HepG2 (cell line): ENCODE measurements around the gene TIAM2. TPM values are rescaled to one million over a fixed set of nuclear protein-coding genes. Genes with fewer than 3 reads are reported as not detected.

ENCODE experiments used
- ATAC-seq: fragments of 200-7000 bp; cut with Tn5 transposase; 3 replicates; pipeline ENCODE4 v1.9.1; 2020; ENCODE audit warnings: mild to moderate bottlenecking, moderate library complexity
- BruUV-seq: library from RNA; stranded (reverse); fragments of 400-500 nt; replicated peaks from 2 replicates; lab custom pipeline; 2021; lab: Mats Ljungman, UMichigan
- CTCF ChIA-PET: fragments of 300-600 bp; formaldehyde crosslinking; extraction: SDS; loops from one replicate; lab custom pipeline; 2021; ENCODE audit warnings: low total read pairs, inconsistent platforms, low intra/inter-chr PET ratio; lab: Yijun Ruan, JAX
- POLR2A ChIA-PET: fragments of 350-600 bp; sonication (Branson Sonifier 250); formaldehyde crosslinking; loops from one replicate; lab custom pipeline; 2020; ENCODE audit warnings: antibody characterized with exemption, inconsistent platforms; lab: Yijun Ruan, JAX
- DNase-seq: peaks from one replicate; pipeline ENCODE4 v3.0.0-alpha.2; 2015; ENCODE audit warnings: low spot score
- FAIRE-seq: peaks from 3 replicates; lab custom pipeline; 2011; peaks lifted over from hg19 to GRCh38; lab: Jason Lieb, UNC
- H2AFZ ChIP-seq: one replicate; pipeline ENCODE4 v1.6.1; 2011; ENCODE audit warnings: low read length, inconsistent platforms
- H3K27ac ChIP-seq: fragments of 300-600 bp; 3 replicates; pipeline ENCODE4 v1.8.0; 2011; ENCODE audit warnings: mixed run types, mild to moderate bottlenecking, mixed read lengths, low read length, inconsistent platforms; ENCODE audit not compliant: insufficient read depth; ENCODE audit errors: extremely low read length
- H3K27me3 ChIP-seq, 2 experiments: fragments of 200-600 bp in 1 of 2; 2 replicates in 1 of 2; 3 replicates in 1 of 2; pipeline versions ENCODE4 v1.6.0 to v1.8.0; 2011; ENCODE audit warnings: low read length in 2 of 2, mild to moderate bottlenecking in 2 of 2, moderate library complexity in 2 of 2, inconsistent platforms in 1 of 2; ENCODE audit not compliant: insufficient read depth in 2 of 2, control insufficient read depth in 1 of 2
- H3K36me3 ChIP-seq, 2 experiments: fragments of 200-600 bp in 1 of 2; replicated peaks in 1 of 2; 2 replicates in 1 of 2; 3 replicates in 1 of 2; pipeline versions ENCODE4 v1.5.1 to v1.8.0; 2011; ENCODE audit warnings: low read length in 2 of 2, inconsistent platforms in 1 of 2; ENCODE audit not compliant: insufficient read depth in 2 of 2, control insufficient read depth in 1 of 2
- H3K4me1 ChIP-seq: 2 replicates; pipeline ENCODE4 v1.5.1; 2012; ENCODE audit warnings: low read length, inconsistent platforms; ENCODE audit not compliant: insufficient read depth
- H3K4me2 ChIP-seq: 2 replicates; pipeline ENCODE4 v1.6.0; 2011; ENCODE audit warnings: low read depth, low read length, inconsistent platforms
- H3K4me3 ChIP-seq, 3 experiments: fragments of 200-600 bp in 1 of 3; sonication (generic), shearing (Covaris generic) in 1 of 3; replicated peaks in 1 of 3; 2 replicates each; pipeline ENCODE4 v1.5.1; 2011 to 2016; ENCODE audit warnings: low read length in 3 of 3, inconsistent platforms in 2 of 3, low read depth in 2 of 3, mild to moderate bottlenecking in 2 of 3, control low read depth in 1 of 3, mixed read lengths in 1 of 3; ENCODE audit not compliant: insufficient read depth in 1 of 3
- H3K79me2 ChIP-seq: one replicate; pipeline ENCODE4 v1.6.1; 2011; ENCODE audit warnings: low read length, inconsistent platforms; ENCODE audit not compliant: insufficient read depth
- H3K9ac ChIP-seq: 2 replicates; pipeline ENCODE4 v1.6.0; 2011; ENCODE audit warnings: mild to moderate bottlenecking, low read depth, low read length, inconsistent platforms; ENCODE audit not compliant: insufficient read depth
- H3K9me3 ChIP-seq: 2 replicates; pipeline ENCODE4 v1.5.1; 2012; ENCODE audit warnings: mild to moderate bottlenecking, low read length
- H4K20me1 ChIP-seq: 2 replicates; pipeline ENCODE4 v1.6.0; 2011; ENCODE audit warnings: inconsistent platforms, mild to moderate bottlenecking, low read length, moderate library complexity; ENCODE audit not compliant: insufficient read depth
- CTCF ChIP-seq: sonication (generic); formaldehyde crosslinking; IDR thresholded peaks from 2 replicates; pipeline ENCODE4 v1.5.0; 2020; ENCODE audit warnings: mild to moderate bottlenecking, missing genetic modification reagents, moderate library complexity
- FOXP1 ChIP-seq, 2 experiments: fragments of 450-650 bp in 1 of 2; IDR thresholded peaks; 2 replicates each; pipeline ENCODE4 v1.6.1; 2017 to 2018; ENCODE audit warnings: antibody characterized with exemption in 1 of 2
- KDM1A ChIP-seq: IDR thresholded peaks from 2 replicates; pipeline ENCODE4 v1.6.1; 2016; ENCODE audit warnings: missing compliant biosample characterization
- KDM2A ChIP-seq: sonication (generic); formaldehyde crosslinking; IDR thresholded peaks from 2 replicates; pipeline ENCODE4 v1.4.0; 2020; ENCODE audit warnings: low read depth, missing genetic modification reagents, borderline replicate concordance
- KDM5B ChIP-seq: sonication (generic); formaldehyde crosslinking; IDR thresholded peaks from 2 replicates; pipeline ENCODE4 v1.4.0; 2020; ENCODE audit warnings: missing genetic modification reagents, mild to moderate bottlenecking, borderline replicate concordance
- MYNN ChIP-seq: sonication (generic); formaldehyde crosslinking; IDR thresholded peaks from 2 replicates; pipeline ENCODE4 v1.4.0; 2020; ENCODE audit warnings: mild to moderate bottlenecking, low read depth, missing genetic modification reagents
- ZBTB20 ChIP-seq: sonication (generic); formaldehyde crosslinking; IDR thresholded peaks from 2 replicates; pipeline ENCODE4 v1.8.1; 2023; ENCODE audit warnings: missing genetic modification reagents, low read depth, mild to moderate bottlenecking, borderline replicate concordance
- ZBTB3 ChIP-seq: sonication (generic); formaldehyde crosslinking; IDR thresholded peaks from 2 replicates; pipeline ENCODE4 v1.4.0; 2020; ENCODE audit warnings: low read depth, mild to moderate bottlenecking, moderate library complexity, missing genetic modification reagents, borderline replicate concordance
- ZNF18 ChIP-seq: sonication (generic); formaldehyde crosslinking; IDR thresholded peaks from 2 replicates; pipeline ENCODE4 v1.8.0; 2022; ENCODE audit warnings: mild to moderate bottlenecking, missing genetic modification reagents; ENCODE audit not compliant: insufficient replicate concordance
- ZNF234 ChIP-seq: sonication (generic); formaldehyde crosslinking; conservative IDR thresholded peaks from 2 replicates; pipeline ENCODE4 v1.5.1; 2020; ENCODE audit warnings: mild to moderate bottlenecking, missing genetic modification reagents
- ZNF253 ChIP-seq: sonication (generic); formaldehyde crosslinking; IDR thresholded peaks from 2 replicates; pipeline ENCODE4 v1.8.0; 2022; ENCODE audit warnings: mild to moderate bottlenecking, missing genetic modification reagents, borderline replicate concordance
- ZNF280D ChIP-seq: sonication (generic); formaldehyde crosslinking; IDR thresholded peaks from 2 replicates; pipeline ENCODE4 v1.5.1; 2020; ENCODE audit warnings: mild to moderate bottlenecking, missing genetic modification reagents
- ZNF432 ChIP-seq: sonication (generic); formaldehyde crosslinking; IDR thresholded peaks from 2 replicates; pipeline ENCODE4 v1.5.0; 2020; ENCODE audit warnings: missing genetic modification reagents, mild to moderate bottlenecking, borderline replicate concordance
- ZNF503 ChIP-seq: sonication (generic); formaldehyde crosslinking; IDR thresholded peaks from 2 replicates; pipeline ENCODE4 v1.4.0; 2020; ENCODE audit warnings: missing genetic modification reagents
- ZNF644 ChIP-seq: IDR thresholded peaks from 2 replicates; pipeline ENCODE4 v1.6.1; 2016; ENCODE audit warnings: low read depth
- WGBS: methylation state at CpG from one replicate; pipeline ENCODE4 v1.1.6; 2017; ENCODE audit warnings: low lambda C conversion rate; 5-methylcytosine and 5-hydroxymethylcytosine counted together
- in situ Hi-C: cut with HindIII; loops from 2 replicates; pipeline ENCODE4 v1.10.0; 2017; ENCODE audit warnings: low pct_unique_long_range_greater_than_20kb; ENCODE audit not compliant: extremely low pct_ligation_motif_present
- intact Hi-C: fragments of 100-400 bp; cut with micrococcal nuclease; formaldehyde crosslinking; loops from one replicate; pipeline ENCODE4 v1.10.0; 2022; ENCODE audit not compliant: unreplicated experiment
- polyA plus RNA-seq, 8 experiments: library from polyadenylated mRNA; depleted of rRNA in 3 of 8; stranded (reverse) in 7 of 8; unstranded in 1 of 8; fragments of >200 nt; fragmentation: Illumina TruSeq in 4 of 8; extraction: Trizol in 4 of 8; gene quantifications; 2 replicates each; pipeline versions ENCODE4 v1.2.1 to v1.2.3, GENCODE V29; 2011 to 2016; ENCODE audit warnings: low read depth in 4 of 8, missing spikeins in 1 of 8, mixed read lengths in 1 of 8; ENCODE audit not compliant: insufficient read depth in 1 of 8
- total RNA-seq, 5 experiments: library from RNA; depleted of rRNA; stranded (reverse); fragments of >200 nt; fragmentation: Illumina TruSeq; extraction: Trizol; gene quantifications; 2 replicates each; pipeline ENCODE4 v1.2.3, GENCODE V29; 2016; ENCODE audit warnings: low read depth in 1 of 5

TIAM2 gene
- total and polyA plus RNA-seq, 2 of the 13 experiments (the other 11 are each of a cell fraction or from before 2014, with no cell fraction given) = 4.1 to 4.5 TPM

- FAIRE-seq (no peak), ATAC-seq (no peak), DNase-seq (no peak)
- no TSS peak for BruUV-seq
- no peak overlapping the region for H2AFZ ChIP-seq
- H3K79me2 ChIP-seq = no peaks in the 10 kb centered on the region
- 84% methylated on average over 2 of the region's 2 CpGs for WGBS
- H3K9ac ChIP-seq = no peak overlapping the region
- no peaks in the 10 kb centered on the region for H3K36me3 ChIP-seq
- H3K4me1 ChIP-seq = peaks cover 26% of the 10 kb centered on the region
- no peaks in the 10 kb centered on the region for H4K20me1 ChIP-seq
- in situ Hi-C loops = no loop called here
- H3K4me3 ChIP-seq = no peak overlapping the region
- CTCF ChIA-PET = no interaction called here
- intact Hi-C loops = loop anchor here (5.0 kb wide), 1 partner anchor 39 kb away; no protein-coding TSS in a partner anchor
- no peaks in the 10 kb centered on the region for H3K9me3 ChIP-seq
- no peak overlapping the region for H3K27ac ChIP-seq
- POLR2A ChIA-PET = no interaction called here
- H3K27me3 ChIP-seq = no peaks in the 10 kb centered on the region
- no peak overlapping the region for H3K4me2 ChIP-seq
- no peak for TF ChIP-seq ZNF280D (CRISPR knock-in tag)
- TF ChIP-seq ZBTB20 (CRISPR knock-in tag) = no peak
- no peak for TF ChIP-seq KDM5B (CRISPR knock-in tag)
- TF ChIP-seq MYNN (CRISPR knock-in tag) = no peak
- no peak for TF ChIP-seq CTCF (CRISPR knock-in tag)
- no peak for TF ChIP-seq ZBTB3 (CRISPR knock-in tag)
- no peak for TF ChIP-seq ZNF432
- TF ChIP-seq KDM2A (CRISPR knock-in tag) = no peak
- TF ChIP-seq ZNF253 (CRISPR knock-in tag) = no peak
- no peak for TF ChIP-seq KDM1A (CRISPR knock-in tag)
- TF ChIP-seq ZNF503 (CRISPR knock-in tag) = no peak
- TF ChIP-seq FOXP1 (IDR thresholded peaks at IDR 0.05) = no peak
- no peak for TF ChIP-seq FOXP1 (CRISPR knock-in tag; IDR thresholded peaks at IDR 0.05)
- TF ChIP-seq ZNF18 (CRISPR knock-in tag) = no peak
- TF ChIP-seq ZNF644 (CRISPR knock-in tag) = no peak
- no peak for TF ChIP-seq ZNF234 (CRISPR knock-in tag)
Observed at GRCh38 chr6:155125906-155126305, 130.8 kb downstream of the TIAM2 start.
